NCI-H1694 treated with DMSO at 0.1 percent for 48 hours (cell line): Measurements from ENCODE around the gene ANTXR1.

Experiments
- DNase-seq: peaks from one replicate; lab custom pipeline; 2025; lab: John Stamatoyannopoulos, UW

ANTXR1 gene

GRCh38 chr2:69097891-69098655, 85.1 kb downstream of the ANTXR1 start:
- no peak for DNase-seq

- DNase-seq: no peak
Measured at GRCh38 chr2:69099541-69099940, 86.6 kb downstream of the ANTXR1 start.

GRCh38 chr2:69100220-69100723, 87.3 kb downstream of the ANTXR1 start:
- no peak for DNase-seq

GRCh38 chr2:69102041-69102593, 89.1 kb downstream of the ANTXR1 start:
- no peak for DNase-seq

- DNase-seq: no peak
Measured at GRCh38 chr2:69103419-69103818, 90.4 kb downstream of the ANTXR1 start.

GRCh38 chr2:69104261-69104660, 91.3 kb downstream of the ANTXR1 start:
- no peak for DNase-seq

- DNase-seq: no peak
Measured at GRCh38 chr2:69109255-69109654, 96.3 kb downstream of the ANTXR1 start.

GRCh38 chr2:69111076-69111475, 98.1 kb downstream of the ANTXR1 start:
- no peak for DNase-seq

GRCh38 chr2:69113627-69114026, 100.6 kb downstream of the ANTXR1 start:
- DNase-seq: no peak

GRCh38 chr2:69114534-69114933, 101.6 kb downstream of the ANTXR1 start:
- DNase-seq: no peak

GRCh38 chr2:69116438-69116837, 103.5 kb downstream of the ANTXR1 start:
- DNase-seq: no peak

- DNase-seq: no peak
Measured at GRCh38 chr2:69118609-69119008, 105.6 kb downstream of the ANTXR1 start.

- no peak for DNase-seq
Measured at GRCh38 chr2:69119104-69119894, 106.3 kb downstream of the ANTXR1 start.

GRCh38 chr2:69122271-69122670, 109.3 kb downstream of the ANTXR1 start:
- no peak for DNase-seq

GRCh38 chr2:69123182-69123581, 110.2 kb downstream of the ANTXR1 start:
- no peak for DNase-seq

- no peak for DNase-seq
Measured at GRCh38 chr2:69124343-69124742, 111.4 kb downstream of the ANTXR1 start.

GRCh38 chr2:69125816-69126215, 112.8 kb downstream of the ANTXR1 start:
- no peak for DNase-seq

- no peak for DNase-seq
Measured at GRCh38 chr2:69126341-69126740, 113.4 kb downstream of the ANTXR1 start.

GRCh38 chr2:69131452-69131851, 118.5 kb downstream of the ANTXR1 start:
- no peak for DNase-seq

- peak; percentile 77 for DNase-seq
Measured at GRCh38 chr2:69131983-69132675, 119.2 kb downstream of the ANTXR1 start.

- no peak for DNase-seq
Measured at GRCh38 chr2:69132960-69133590, 120.1 kb downstream of the ANTXR1 start.

- DNase-seq: no peak
Measured at GRCh38 chr2:69133898-69134297, 120.9 kb downstream of the ANTXR1 start.
